GM12878 (cell line): ENCODE results near the gene SRSF7. TPM values are rescaled to one million over a fixed set of nuclear protein-coding genes. Genes with fewer than 3 reads are reported as not detected.
"Not testable (repeated sequence)": the region's sequence is repeated elsewhere in the genome, so short reads cannot be mapped to it uniquely, and the experiment has no call there.

ENCODE experiments used
- ATAC-seq: fragments of 200-7000 bp; cut with Tn5 transposase; 3 replicates; pipeline ENCODE4 v1.9.1; 2020; ENCODE audit warnings: mild to moderate bottlenecking, moderate library complexity
- BruUV-seq: library from RNA; stranded (reverse); fragments of 400-500 nt; replicated peaks from 2 replicates; lab custom pipeline; 2021; lab: Mats Ljungman, UMichigan
- CTCF ChIA-PET: fragments of 300-600 bp; sonication (Branson Sonifier 250); formaldehyde crosslinking; extraction: SDS; loops from one replicate; lab custom pipeline; 2021; ENCODE audit warnings: inconsistent platforms; lab: Yijun Ruan, JAX
- POLR2A ChIA-PET: fragments of 350-600 bp; formaldehyde crosslinking; extraction: SDS; loops from one replicate; lab custom pipeline; 2021; ENCODE audit warnings: inconsistent platforms; lab: Charles Lee
- RAD21 ChIA-PET: fragments of 300-600 bp; sonication (Branson Sonifier 250); formaldehyde crosslinking; loops from one replicate; lab custom pipeline; 2023; ENCODE audit warnings: antibody characterized with exemption; ENCODE audit not compliant: unreplicated experiment; lab: Charles Lee
- SMC1A ChIA-PET: fragments of 300-600 bp; sonication (Branson Sonifier 250); formaldehyde crosslinking; loops from one replicate; lab custom pipeline; 2023; ENCODE audit not compliant: unreplicated experiment, uncharacterized antibody; lab: Charles Lee
- DNase-seq: peaks from one replicate; pipeline ENCODE4 v3.0.0-alpha.2; 2011; ENCODE audit warnings: low read depth, low spot score
- FAIRE-seq: peaks from 3 replicates; lab custom pipeline; 2011; peaks lifted over from hg19 to GRCh38; lab: Jason Lieb, UNC
- H2AFZ ChIP-seq: 2 replicates; pipeline ENCODE4 v1.6.0; 2011; ENCODE audit warnings: low read depth, low read length, control low read depth; ENCODE audit not compliant: control insufficient read depth
- H3K27ac ChIP-seq: 2 replicates; pipeline ENCODE4 v1.5.1; 2011; ENCODE audit warnings: control low read depth; ENCODE audit not compliant: control insufficient read depth, insufficient read depth
- H3K27me3 ChIP-seq, 2 experiments: replicated peaks in 1 of 2; 2 replicates each; pipeline versions ENCODE4 v1.6.0 to v1.6.1; 2011; ENCODE audit warnings: low read length in 1 of 2; ENCODE audit not compliant: control insufficient read depth in 2 of 2, insufficient read depth in 2 of 2
- H3K36me3 ChIP-seq, 2 experiments: 2 replicates each; pipeline ENCODE4 v1.5.1; 2011; ENCODE audit warnings: low read length in 1 of 2; ENCODE audit not compliant: control insufficient read depth in 2 of 2, insufficient read depth in 2 of 2
- H3K4me1 ChIP-seq: 2 replicates; pipeline ENCODE4 v1.6.1; 2011; ENCODE audit warnings: mild to moderate bottlenecking, low read length, moderate library complexity, mixed read lengths; ENCODE audit not compliant: control insufficient read depth, insufficient read depth
- H3K4me2 ChIP-seq: 2 replicates; pipeline ENCODE4 v1.6.0; 2011; ENCODE audit warnings: control low read depth; ENCODE audit not compliant: control insufficient read depth, insufficient read depth
- H3K4me3 ChIP-seq: fragments of 200-600 bp; sonication (generic); 2 replicates; pipeline ENCODE4 v1.5.1; 2016
- H3K79me2 ChIP-seq: 2 replicates; pipeline ENCODE4 v1.6.0; 2011; ENCODE audit warnings: low read length; ENCODE audit not compliant: control insufficient read depth, insufficient read depth
- H3K9ac ChIP-seq: 2 replicates; pipeline ENCODE4 v1.8.0; 2011; ENCODE audit warnings: low read length, control low read depth, mixed read lengths; ENCODE audit not compliant: control insufficient read depth, insufficient read depth
- H3K9me3 ChIP-seq: replicated peaks from 3 replicates; pipeline ENCODE4 v1.5.1; 2011; ENCODE audit warnings: mild to moderate bottlenecking, low read length; ENCODE audit not compliant: control insufficient read depth, insufficient read depth
- H4K20me1 ChIP-seq: 2 replicates; pipeline ENCODE4 v1.6.0; 2011; ENCODE audit not compliant: control insufficient read depth, insufficient read depth
- EGR1 ChIP-seq, 2 experiments: IDR thresholded peaks; 1 replicate in 1 of 2; 2 replicates in 1 of 2; pipeline ENCODE4 v1.6.1; 2011 to 2012; ENCODE audit warnings: low read depth in 2 of 2, low read length in 2 of 2, borderline replicate concordance in 1 of 2, mild to moderate bottlenecking in 1 of 2, moderate library complexity in 1 of 2
- ETV6 ChIP-seq, 2 experiments: fragments of 450-650 bp in 1 of 2; IDR thresholded peaks in 1 of 2; conservative IDR thresholded peaks in 1 of 2; 2 replicates each; pipeline ENCODE4 v1.6.1; 2014; ENCODE audit warnings: antibody characterized with exemption in 1 of 2, borderline replicate concordance in 1 of 2, low read depth in 1 of 2, mild to moderate bottlenecking in 1 of 2, moderate library complexity in 1 of 2
- EZH2 ChIP-seq: IDR thresholded peaks from 2 replicates; pipeline ENCODE4 v1.6.1; 2012; ENCODE audit warnings: low read depth, mild to moderate bottlenecking, control low read depth, inconsistent platforms, low read length, borderline replicate concordance; ENCODE audit not compliant: control insufficient read depth
- MEF2A ChIP-seq: IDR thresholded peaks from 2 replicates; pipeline ENCODE4 v1.6.1; 2011; ENCODE audit warnings: low read depth, mild to moderate bottlenecking, low read length, moderate library complexity; ENCODE audit not compliant: insufficient read depth
- NRF1 ChIP-seq: conservative IDR thresholded peaks from 2 replicates; pipeline ENCODE4 v1.6.1; 2011; ENCODE audit warnings: mild to moderate bottlenecking, low read depth, low read length, improper control_type of control experiment
- POLR2AphosphoS5 ChIP-seq: IDR thresholded peaks from 2 replicates; pipeline ENCODE4 v1.6.1; 2011; ENCODE audit warnings: mild to moderate bottlenecking, low read length, inconsistent platforms
- ZNF217 ChIP-seq: fragments of 450-650 bp; IDR thresholded peaks from 2 replicates; pipeline ENCODE4 v1.6.1; 2017; ENCODE audit warnings: antibody characterized with exemption, mild to moderate bottlenecking
- WGBS: methylation state at CpG from one replicate; pipeline ENCODE4 v1.1.6; 2016; ENCODE audit warnings: low lambda C conversion rate; ENCODE audit not compliant: insufficient replicate concordance, insufficient coverage; ENCODE audit errors: missing lambda C conversion rate; 5-methylcytosine and 5-hydroxymethylcytosine counted together
- in situ Hi-C: fragments of 300-500 bp; cut with MboI; formaldehyde crosslinking; loops from 9 replicates; pipeline ENCODE4 v1.14.3; 2018; ENCODE audit warnings: mixed read lengths
- intact Hi-C: fragments of 100-400 bp; cut with micrococcal nuclease; formaldehyde crosslinking; loops from one replicate; pipeline ENCODE4 v1.14.2; 2022; ENCODE audit not compliant: unreplicated experiment
- polyA plus RNA-seq, 11 experiments: library from polyadenylated mRNA; depleted of rRNA in 4 of 11; unstranded in 6 of 11; stranded (reverse) in 5 of 11; fragments of >200 nt; fragmentation: Nextera tagmentation in 4 of 11; fragmentation: Illumina TruSeq in 1 of 11; extraction: Ambion mirVana in 4 of 11; extraction: Trizol in 1 of 11; gene quantifications; 1 replicate in 1 of 11; 2 replicates in 10 of 11; pipeline versions ENCODE4 v1.2.1 to v1.2.3, GENCODE V29; 2011 to 2016; ENCODE audit warnings: inconsistent platforms in 2 of 11, missing spikeins in 2 of 11, low read depth in 1 of 11
- total RNA-seq, 4 experiments: library from RNA; depleted of rRNA in 3 of 4; stranded (reverse); fragments of >200 nt in 3 of 4; fragmentation: Illumina TruSeq in 1 of 4; extraction: Trizol in 1 of 4; gene quantifications; 2 replicates each; pipeline versions ENCODE4 v1.2.1 to v1.2.3, GENCODE V29; 2013 to 2021

The SRSF7 gene
- total and polyA plus RNA-seq, 10 of the 15 experiments (the other 5 are each of a cell fraction or from before 2014, with no cell fraction given), result 205 to 785 (median 408) TPM

- in situ Hi-C loops, result loop anchor here (5.0 kb wide), 1 partner anchor 202 kb away; no protein-coding TSS in a partner anchor
- 100% methylated on average over 2 of the region's 2 CpGs for WGBS
These were observed 11.6 kb downstream of the SRSF7 start for GRCh38 chr2:38739524-38739923.

GRCh38 chr2:38737925-38738324, 13.2 kb downstream of the SRSF7 start:
- ATAC-seq, result no peak

More at GRCh38 chr2:38739524-38739923, 11.6 kb downstream of the SRSF7 start:
- Histone ChIP-seq H2AFZ (no peak overlapping the region), H3K36me3 (peaks cover 6 to 25% of the 10 kb centered on the region in 2 experiments), H4K20me1 (no peaks in the 10 kb centered on the region), H3K27me3 (no peaks in the 10 kb centered on the region), H3K4me3 (no peak overlapping the region), H3K79me2 (peaks cover 15% of the 10 kb centered on the region), H3K27ac (no peak overlapping the region), H3K9me3 (no peaks in the 10 kb centered on the region; the same call in 2 of the 3 replicates), H3K4me2 (no peak overlapping the region), H3K9ac (no peak overlapping the region), H3K4me1 (no peaks in the 10 kb centered on the region)
- intact Hi-C loops, result no loop called here
- no peak for FAIRE-seq
- ChIA-PET POLR2A (no interaction called here), RAD21 (interaction anchor here (0.8 to 1.0 kb wide), 2 partner anchors 158 to 160 kb away, joined by 3 to 4 read pairs; no protein-coding TSS in a partner anchor), SMC1A (interaction anchor here (1.0 to 3.1 kb wide), 5 partner anchors 8 to 424 kb away, joined by 3 to 10 read pairs (median 6); no protein-coding TSS in a partner anchor), CTCF (interaction anchor here (0.6 to 12.6 kb wide), 5 partner anchors 15 to 166 kb away, joined by 3 to 162 read pairs (median 3); no protein-coding TSS in a partner anchor)
- DNase-seq, result no peak
- TF ChIP-seq NRF1 (no peak), EGR1 (IDR thresholded peaks at IDR 0.05; ENCODE audit: borderline replicate concordance in 1 of 2, low read depth in 2 of 2, low read length in 2 of 2) (no peak), MEF2A (no peak), POLR2AphosphoS5 (no peak)
- no peak for ATAC-seq
- no TSS peak for BruUV-seq

GRCh38 chr2:38737000-38737698, 14.0 kb downstream of the SRSF7 start:
- H3K27me3 ChIP-seq, H3K4me2 ChIP-seq, H3K79me2 ChIP-seq, DNase-seq, ATAC-seq, H3K4me1 ChIP-seq, BruUV-seq, H3K9me3 ChIP-seq, intact Hi-C loops, H2AFZ ChIP-seq, H3K27ac ChIP-seq, FAIRE-seq, RAD21 ChIA-PET, H3K4me3 ChIP-seq, H3K9ac ChIP-seq, H4K20me1 ChIP-seq: not testable (repeated sequence)
- ChIA-PET SMC1A (interaction anchor here (2.6 to 3.1 kb wide), 2 partner anchors 133 to 155 kb away, joined by 9 to 10 read pairs; no protein-coding TSS in a partner anchor), CTCF (interaction anchor here (1.4 to 18.7 kb wide), 3 partner anchors 120 to 159 kb away, joined by 3 to 370 read pairs (median 162); no protein-coding TSS in a partner anchor), POLR2A (interaction anchor here (1.1 to 1.6 kb wide), 2 partner anchors 10 to 204 kb away, joined by 4 read pairs; no protein-coding TSS in a partner anchor)
- peaks cover 4 to 12% of the 10 kb centered on the region in 2 experiments for H3K36me3 ChIP-seq
- in situ Hi-C loops, result loop anchor here (5.0 kb wide), 1 partner anchor 200 kb away; no protein-coding TSS in a partner anchor
- WGBS, result over 99% methylated on average over 11 of the region's 11 CpGs

More at GRCh38 chr2:38737925-38738324, 13.2 kb downstream of the SRSF7 start:
- intact Hi-C loops (no loop called here), in situ Hi-C loops (loop anchor here (5.0 kb wide), 1 partner anchor 201 kb away; no protein-coding TSS in a partner anchor)
- ChIA-PET POLR2A (interaction anchor here (1.1 to 1.6 kb wide), 2 partner anchors 9 to 205 kb away, joined by 4 read pairs; no protein-coding TSS in a partner anchor), CTCF (interaction anchor here (1.4 to 12.6 kb wide), 2 partner anchors 121 to 157 kb away, joined by 3 to 162 read pairs; no protein-coding TSS in a partner anchor), SMC1A (interaction anchor here (2.3 to 3.1 kb wide), 3 partner anchors 10 to 156 kb away, joined by 6 to 10 read pairs (median 9); no protein-coding TSS in a partner anchor), RAD21 (no interaction called here)
- H3K27ac ChIP-seq, result no peak overlapping the region
- no peaks in the 10 kb centered on the region for H3K4me1 ChIP-seq
- TF ChIP-seq ZNF217, result no peak
- no peak for TF ChIP-seq ETV6 (conservative IDR thresholded peaks at IDR 0.05 in 1 of 2, IDR thresholded peaks at IDR 0.05 in 1 of 2; ENCODE audit: borderline replicate concordance in 1 of 2, low read depth in 1 of 2)
- TF ChIP-seq EZH2, result no peak
- no TSS peak for BruUV-seq
- H3K4me3 ChIP-seq, result no peak overlapping the region
- H3K36me3 ChIP-seq, result peaks cover 4 to 12% of the 10 kb centered on the region in 2 experiments
- WGBS, result 76% methylated on average over 3 of the region's 3 CpGs
- FAIRE-seq (no peak), DNase-seq (no peak)
- H3K9me3 ChIP-seq, result no peaks in the 10 kb centered on the region; the same call in 2 of the 3 replicates
- no peak overlapping the region for H3K4me2 ChIP-seq
- no peaks in the 10 kb centered on the region for H4K20me1 ChIP-seq
- no peak overlapping the region for H2AFZ ChIP-seq
- peaks cover 2% of the 10 kb centered on the region; the same call in 1 of the 2 replicates for H3K79me2 ChIP-seq
- no peak overlapping the region for H3K9ac ChIP-seq
- H3K27me3 ChIP-seq, result no peaks in the 10 kb centered on the region
